GM18505 (cell line): ENCODE data around the gene DAZ3.
"Not testable (repeated sequence)": the region's sequence is repeated elsewhere in the genome, so short reads cannot be mapped to it uniquely, and the experiment has no call there.

Source experiments
- ATAC-seq: cut with Tn5 transposase; IDR thresholded peaks from one replicate; pipeline ENCODE4 v1.9.1; 2021; ENCODE audit not compliant: unreplicated experiment

Gene DAZ3

GRCh38 chrY:24813293-24813692 lies at the start of gene DAZ3:
DAZ3 (minus strand) TSS chrY:24813393; CDS start chrY:24813185, 208 bp downstream.
- not testable (repeated sequence) for ATAC-seq

- ATAC-seq = not testable (repeated sequence)
Observed at GRCh38 chrY:24833619-24834018, 20.4 kb upstream of the DAZ3 start, which contains the start of gene DAZ4. DAZ4 (plus strand) TSS chrY:24833919; CDS start chrY:24834127, 208 bp downstream.

GRCh38 chrY:24825069-24825468 lies 11.9 kb upstream of the DAZ3 start:
- not testable (repeated sequence) for ATAC-seq

DNA sequence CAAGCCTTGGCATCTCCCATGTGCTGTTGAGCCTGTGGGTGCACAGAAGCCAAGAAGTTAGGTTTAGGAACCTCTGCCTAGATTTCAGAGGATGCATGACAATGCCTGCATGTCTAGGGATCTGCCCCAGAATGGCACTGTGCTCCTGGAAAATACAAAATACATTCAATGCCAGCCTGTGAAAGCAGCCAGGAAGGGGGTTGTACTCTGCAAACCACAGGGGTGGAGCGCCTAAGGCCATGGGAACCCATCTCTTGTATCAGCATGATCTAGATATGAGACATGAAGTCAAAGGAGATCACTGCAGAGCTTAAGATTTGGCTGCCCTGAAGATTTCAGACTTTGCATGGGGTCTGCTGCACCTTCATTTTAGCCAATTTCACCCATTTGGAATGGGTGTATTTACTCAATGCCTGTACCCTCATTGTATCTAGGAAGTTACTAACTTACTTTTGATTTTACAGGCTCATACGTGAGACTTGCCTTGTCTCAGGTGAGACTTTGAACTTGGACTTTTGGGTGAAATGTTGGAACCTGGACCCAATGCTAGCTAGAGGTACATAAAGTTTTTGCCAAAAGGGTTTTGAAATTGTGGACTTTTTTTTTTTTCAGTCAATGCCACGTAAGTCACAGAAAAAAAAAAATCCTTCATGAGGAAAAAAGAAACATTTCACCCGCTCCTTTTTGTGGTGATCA lies 11.1 kb upstream of the DAZ3 start:
- ATAC-seq = not testable (repeated sequence)

DNA sequence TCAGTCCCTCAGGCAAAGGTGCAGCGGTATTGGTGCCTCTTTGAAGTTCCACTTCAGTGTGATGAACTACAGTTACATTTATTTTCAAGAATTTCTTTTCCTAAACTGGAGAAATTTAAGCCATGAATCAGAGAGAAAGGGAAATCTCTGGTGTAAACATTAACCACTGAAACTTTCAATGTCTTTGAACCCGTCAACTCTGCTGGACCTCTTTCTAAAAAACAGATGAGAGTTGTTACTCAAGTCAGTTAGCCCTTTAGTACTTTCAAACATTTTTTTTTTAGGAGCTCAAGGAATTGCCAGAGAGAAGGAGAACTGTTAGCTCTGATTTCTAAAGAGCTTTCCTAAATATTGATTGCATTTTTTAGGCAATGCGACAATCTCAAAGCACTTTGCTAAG lies 8.6 kb upstream of the DAZ3 start:
- ATAC-seq = not testable (repeated sequence)
